ENCODE data around the gene ARID1A. TPM values are rescaled to one million over a fixed set of nuclear protein-coding genes. Genes with fewer than 3 reads are reported as not detected.

ARID1A gene
- total and polyA plus RNA-seq, 2 experiments from 2014 or later: 50.0 to 104 TPM

GRCh38 chr1:26745191-26745590, 49.4 kb downstream of the ARID1A start:
- ATAC-seq (no peak), DNase-seq (ENCODE audit: low spot score) (no peak)
- peaks cover 26% of the 10 kb centered on the region; the same call in 1 of the 2 replicates for H3K36me3 ChIP-seq (ENCODE audit: insufficient read depth)
- H3K9me3 Mint-ChIP-seq: no peaks in the 10 kb centered on the region
- no peak overlapping the region for H3K27ac Mint-ChIP-seq
- H3K36me3 Mint-ChIP-seq (ENCODE audit: low read depth): peaks cover 88% of the 10 kb centered on the region
- H2AFZ ChIP-seq: no peak overlapping the region
- TF ChIP-seq EZH2 (IDR thresholded peaks at IDR 0.05; ENCODE audit: low read depth, unreplicated experiment) (no peak), EZH2phosphoT487 (IDR thresholded peaks at IDR 0.05; ENCODE audit: unreplicated experiment) (no peak), POLR2AphosphoS5 (IDR thresholded peaks at IDR 0.05; ENCODE audit: low read depth) (no peak), ZNF331 (CRISPR knock-in tag; IDR thresholded peaks at IDR 0.05; ENCODE audit: low read depth) (no peak), STAT1 (IDR thresholded peaks at IDR 0.05; ENCODE audit: unreplicated experiment) (no peak), JUNB (IDR thresholded peaks at IDR 0.05; ENCODE audit: unreplicated experiment) (no peak), ZNF114 (CRISPR knock-in tag; IDR thresholded peaks at IDR 0.05) (no peak), NANOG (IDR thresholded peaks at IDR 0.05; ENCODE audit: borderline replicate concordance) (no peak), CREB1 (CRISPR knock-in tag; IDR thresholded peaks at IDR 0.05; ENCODE audit: low read depth) (no peak), REST (IDR thresholded peaks at IDR 0.05; ENCODE audit: unreplicated experiment) (no peak)
- TF ChIP-seq, protein P1, sequence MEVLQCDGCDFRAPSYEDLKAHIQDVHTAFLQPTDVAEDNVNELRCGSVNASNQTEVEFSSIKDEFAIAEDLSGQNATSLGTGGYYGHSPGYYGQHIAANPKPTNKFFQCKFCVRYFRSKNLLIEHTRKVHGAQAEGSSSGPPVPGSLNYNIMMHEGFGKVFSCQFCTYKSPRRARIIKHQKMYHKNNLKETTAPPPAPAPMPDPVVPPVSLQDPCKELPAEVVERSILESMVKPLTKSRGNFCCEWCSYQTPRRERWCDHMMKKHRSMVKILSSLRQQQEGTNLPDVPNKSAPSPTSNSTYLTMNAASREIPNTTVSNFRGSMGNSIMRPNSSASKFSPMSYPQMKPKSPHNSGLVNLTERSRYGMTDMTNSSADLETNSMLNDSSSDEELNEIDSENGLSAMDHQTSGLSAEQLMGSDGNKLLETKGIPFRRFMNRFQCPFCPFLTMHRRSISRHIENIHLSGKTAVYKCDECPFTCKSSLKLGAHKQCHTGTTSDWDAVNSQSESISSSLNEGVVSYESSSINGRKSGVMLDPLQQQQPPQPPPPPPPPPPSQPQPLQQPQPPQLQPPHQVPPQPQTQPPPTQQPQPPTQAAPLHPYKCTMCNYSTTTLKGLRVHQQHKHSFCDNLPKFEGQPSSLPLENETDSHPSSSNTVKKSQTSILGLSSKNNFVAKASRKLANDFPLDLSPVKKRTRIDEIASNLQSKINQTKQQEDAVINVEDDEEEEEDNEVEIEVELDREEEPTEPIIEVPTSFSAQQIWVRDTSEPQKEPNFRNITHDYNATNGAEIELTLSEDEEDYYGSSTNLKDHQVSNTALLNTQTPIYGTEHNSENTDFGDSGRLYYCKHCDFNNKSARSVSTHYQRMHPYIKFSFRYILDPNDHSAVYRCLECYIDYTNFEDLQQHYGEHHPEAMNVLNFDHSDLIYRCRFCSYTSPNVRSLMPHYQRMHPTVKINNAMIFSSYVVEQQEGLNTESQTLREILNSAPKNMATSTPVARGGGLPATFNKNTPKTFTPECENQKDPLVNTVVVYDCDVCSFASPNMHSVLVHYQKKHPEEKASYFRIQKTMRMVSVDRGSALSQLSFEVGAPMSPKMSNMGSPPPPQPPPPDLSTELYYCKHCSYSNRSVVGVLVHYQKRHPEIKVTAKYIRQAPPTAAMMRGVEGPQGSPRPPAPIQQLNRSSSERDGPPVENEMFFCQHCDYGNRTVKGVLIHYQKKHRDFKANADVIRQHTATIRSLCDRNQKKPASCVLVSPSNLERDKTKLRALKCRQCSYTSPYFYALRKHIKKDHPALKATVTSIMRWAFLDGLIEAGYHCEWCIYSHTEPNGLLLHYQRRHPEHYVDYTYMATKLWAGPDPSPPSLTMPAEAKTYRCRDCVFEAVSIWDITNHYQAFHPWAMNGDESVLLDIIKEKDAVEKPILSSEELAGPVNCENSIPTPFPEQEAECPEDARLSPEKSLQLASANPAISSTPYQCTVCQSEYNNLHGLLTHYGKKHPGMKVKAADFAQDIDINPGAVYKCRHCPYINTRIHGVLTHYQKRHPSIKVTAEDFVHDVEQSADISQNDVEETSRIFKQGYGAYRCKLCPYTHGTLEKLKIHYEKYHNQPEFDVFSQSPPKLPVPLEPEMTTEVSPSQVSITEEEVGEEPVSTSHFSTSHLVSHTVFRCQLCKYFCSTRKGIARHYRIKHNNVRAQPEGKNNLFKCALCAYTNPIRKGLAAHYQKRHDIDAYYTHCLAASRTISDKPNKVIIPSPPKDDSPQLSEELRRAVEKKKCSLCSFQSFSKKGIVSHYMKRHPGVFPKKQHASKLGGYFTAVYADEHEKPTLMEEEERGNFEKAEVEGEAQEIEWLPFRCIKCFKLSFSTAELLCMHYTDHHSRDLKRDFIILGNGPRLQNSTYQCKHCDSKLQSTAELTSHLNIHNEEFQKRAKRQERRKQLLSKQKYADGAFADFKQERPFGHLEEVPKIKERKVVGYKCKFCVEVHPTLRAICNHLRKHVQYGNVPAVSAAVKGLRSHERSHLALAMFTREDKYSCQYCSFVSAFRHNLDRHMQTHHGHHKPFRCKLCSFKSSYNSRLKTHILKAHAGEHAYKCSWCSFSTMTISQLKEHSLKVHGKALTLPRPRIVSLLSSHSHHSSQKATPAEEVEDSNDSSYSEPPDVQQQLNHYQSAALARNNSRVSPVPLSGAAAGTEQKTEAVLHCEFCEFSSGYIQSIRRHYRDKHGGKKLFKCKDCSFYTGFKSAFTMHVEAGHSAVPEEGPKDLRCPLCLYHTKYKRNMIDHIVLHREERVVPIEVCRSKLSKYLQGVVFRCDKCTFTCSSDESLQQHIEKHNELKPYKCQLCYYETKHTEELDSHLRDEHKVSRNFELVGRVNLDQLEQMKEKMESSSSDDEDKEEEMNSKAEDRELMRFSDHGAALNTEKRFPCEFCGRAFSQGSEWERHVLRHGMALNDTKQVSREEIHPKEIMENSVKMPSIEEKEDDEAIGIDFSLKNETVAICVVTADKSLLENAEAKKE (CRISPR knock-in tag; IDR thresholded peaks at IDR 0.05): no peak
- TF ChIP-seq, protein P2, sequence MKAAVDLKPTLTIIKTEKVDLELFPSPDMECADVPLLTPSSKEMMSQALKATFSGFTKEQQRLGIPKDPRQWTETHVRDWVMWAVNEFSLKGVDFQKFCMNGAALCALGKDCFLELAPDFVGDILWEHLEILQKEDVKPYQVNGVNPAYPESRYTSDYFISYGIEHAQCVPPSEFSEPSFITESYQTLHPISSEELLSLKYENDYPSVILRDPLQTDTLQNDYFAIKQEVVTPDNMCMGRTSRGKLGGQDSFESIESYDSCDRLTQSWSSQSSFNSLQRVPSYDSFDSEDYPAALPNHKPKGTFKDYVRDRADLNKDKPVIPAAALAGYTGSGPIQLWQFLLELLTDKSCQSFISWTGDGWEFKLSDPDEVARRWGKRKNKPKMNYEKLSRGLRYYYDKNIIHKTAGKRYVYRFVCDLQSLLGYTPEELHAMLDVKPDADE (IDR thresholded peaks at IDR 0.05): no peak
- TF ChIP-seq, protein P3, sequence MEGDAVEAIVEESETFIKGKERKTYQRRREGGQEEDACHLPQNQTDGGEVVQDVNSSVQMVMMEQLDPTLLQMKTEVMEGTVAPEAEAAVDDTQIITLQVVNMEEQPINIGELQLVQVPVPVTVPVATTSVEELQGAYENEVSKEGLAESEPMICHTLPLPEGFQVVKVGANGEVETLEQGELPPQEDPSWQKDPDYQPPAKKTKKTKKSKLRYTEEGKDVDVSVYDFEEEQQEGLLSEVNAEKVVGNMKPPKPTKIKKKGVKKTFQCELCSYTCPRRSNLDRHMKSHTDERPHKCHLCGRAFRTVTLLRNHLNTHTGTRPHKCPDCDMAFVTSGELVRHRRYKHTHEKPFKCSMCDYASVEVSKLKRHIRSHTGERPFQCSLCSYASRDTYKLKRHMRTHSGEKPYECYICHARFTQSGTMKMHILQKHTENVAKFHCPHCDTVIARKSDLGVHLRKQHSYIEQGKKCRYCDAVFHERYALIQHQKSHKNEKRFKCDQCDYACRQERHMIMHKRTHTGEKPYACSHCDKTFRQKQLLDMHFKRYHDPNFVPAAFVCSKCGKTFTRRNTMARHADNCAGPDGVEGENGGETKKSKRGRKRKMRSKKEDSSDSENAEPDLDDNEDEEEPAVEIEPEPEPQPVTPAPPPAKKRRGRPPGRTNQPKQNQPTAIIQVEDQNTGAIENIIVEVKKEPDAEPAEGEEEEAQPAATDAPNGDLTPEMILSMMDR (conservative IDR thresholded peaks at IDR 0.05; ENCODE audit: low read depth in 2 of 2): no peak
- H3K9me2 ChIP-seq (ENCODE audit: insufficient read depth): no peaks in the 10 kb centered on the region
- H3K4me2 ChIP-seq: no peak overlapping the region
- no peak overlapping the region for H3K4me3 Mint-ChIP-seq
- no peaks in the 10 kb centered on the region for H3K27me3 ChIP-seq (ENCODE audit: insufficient read depth)
- H3F3A ChIP-seq (replicated peaks; ENCODE audit: low read depth): 0 out of 2 replicates have a peak, but pooled peaks cover 8% of the 10 kb centered on the region
- peaks cover 78% of the 10 kb centered on the region for H4K20me1 ChIP-seq (replicated peaks; ENCODE audit: insufficient read depth)
- H3K27ac ChIP-seq (ENCODE audit: low read depth): no peak overlapping the region
- H3K4me1 Mint-ChIP-seq: peaks cover 31% of the 10 kb centered on the region
- H3K4me3 ChIP-seq: no peak overlapping the region
- peaks cover 81% of the 10 kb centered on the region for H3K79me2 ChIP-seq (replicated peaks; ENCODE audit: insufficient read depth)
- H3K27me3 Mint-ChIP-seq (ENCODE audit: insufficient read depth, low read depth, poor library complexity): peaks cover 12% of the 10 kb centered on the region
- peaks cover 12% of the 10 kb centered on the region for H3K4me1 ChIP-seq (ENCODE audit: insufficient read depth)

All from GM23338 (cell line).